Suprapubic skin (tissue), 4 donors: ENCODE results near the gene GUCY1A2.

ENCODE experiments used
- POLR2A ChIP-seq, 2 donors: fragments of 450-650 bp; IDR thresholded peaks; one replicate each; pipeline ENCODE4 v1.6.1; 2017; ENCODE audit warnings: antibody characterized with exemption in 2 of 2, mild to moderate bottlenecking in 2 of 2, moderate library complexity in 2 of 2
- POLR2AphosphoS5 ChIP-seq, 3 donors: sonication (generic); formaldehyde crosslinking; IDR thresholded peaks; one replicate each; pipeline ENCODE4 v1.6.1; 2017; ENCODE audit warnings: antibody characterized with exemption in 3 of 3

DNA sequence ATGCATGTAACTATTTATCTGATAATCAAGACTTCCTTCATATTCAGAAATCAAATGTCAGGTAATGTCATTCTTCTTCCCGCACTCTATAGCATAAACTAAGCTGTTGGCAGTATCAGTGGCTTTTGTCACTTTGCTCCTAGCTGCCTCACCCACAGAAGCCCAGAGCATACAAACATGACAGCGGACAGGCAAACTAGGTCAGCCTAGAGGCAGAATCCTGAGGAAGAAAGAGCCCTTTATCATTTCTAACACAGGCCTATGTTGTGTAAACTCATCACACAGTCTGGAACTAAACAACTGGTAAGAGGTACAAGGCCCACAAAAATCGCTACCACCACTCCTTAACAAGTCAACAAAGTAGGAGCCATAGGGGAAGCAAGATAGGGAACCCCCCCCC, 21.0 kb downstream of the GUCY1A2 start:
- TF ChIP-seq POLR2AphosphoS5 (IDR thresholded peaks at IDR 0.05): no peak
- no peak for TF ChIP-seq POLR2A (IDR thresholded peaks at IDR 0.05)
